ENCODE data around the gene CNST. TPM values are rescaled to one million over a fixed set of nuclear protein-coding genes. Genes with fewer than 3 reads are reported as not detected.

Gene CNST
- total RNA-seq, 1 experiment from 2014 or later = 19.8 TPM

- Mint-ChIP-seq H3K4me1 (no peaks in the 10 kb centered on the region), H3K36me3 (ENCODE audit: insufficient read depth in 1 of 3, low read depth in 3 of 3) (no peaks in the 10 kb centered on the region), H3K9me3 (no peaks in the 10 kb centered on the region), H3K4me3 (no peak overlapping the region), H3K27me3 (ENCODE audit: low read depth) (no peaks in the 10 kb centered on the region), H3K27ac (no peak overlapping the region)
- H2BK15ac ChIP-seq (ENCODE audit: low read depth, low read length) = no peak overlapping the region
- H3K79me2 ChIP-seq (ENCODE audit: insufficient read depth, low read length) = peaks cover 1% of the 10 kb centered on the region; the same call in 1 of the 2 replicates
- no peaks in the 10 kb centered on the region for H3K4me1 ChIP-seq (ENCODE audit: insufficient read depth, low read length)
- no peak for DNase-seq
- H4K8ac ChIP-seq (replicated peaks; ENCODE audit: insufficient read length, low read depth, low read length) = no peak overlapping the region
- no peak overlapping the region for H2AK5ac ChIP-seq (ENCODE audit: insufficient read length, low read length)
- no peaks in the 10 kb centered on the region for H3K23me2 ChIP-seq (ENCODE audit: insufficient read length, low read depth, low read length, poor library complexity, severe bottlenecking)
- no peak overlapping the region for H2BK12ac ChIP-seq (ENCODE audit: insufficient read length, low read depth, low read length)
- no peak overlapping the region for H2BK5ac ChIP-seq (ENCODE audit: insufficient read length, low read length)
- H3K79me1 ChIP-seq (ENCODE audit: insufficient read depth, low read depth, low read length, poor library complexity, severe bottlenecking) = no peaks in the 10 kb centered on the region
- H3K27ac ChIP-seq (ENCODE audit: insufficient read length, low read depth, low read length) = no peak overlapping the region
- H3K14ac ChIP-seq (ENCODE audit: insufficient read depth, low read length) = no peak overlapping the region
- H3T11ph ChIP-seq (ENCODE audit: low read length) = no peak overlapping the region
- H3K4me2 ChIP-seq (ENCODE audit: insufficient read depth, insufficient read length, low read length) = no peak overlapping the region
- H4K5ac ChIP-seq (ENCODE audit: insufficient read length, low read depth, low read length) = no peak overlapping the region
- WGBS (ENCODE audit: extremely low coverage, insufficient read length, low lambda C conversion rate) = no CpG with 5 or more reads among the region's 6 CpGs
- H3K9me3 ChIP-seq (ENCODE audit: control insufficient read depth, low read depth, low read length) = no peaks in the 10 kb centered on the region
- no peak overlapping the region for H3K9ac ChIP-seq (ENCODE audit: extremely low read depth, insufficient read length, low read length)
- H3K27me3 ChIP-seq (ENCODE audit: insufficient read depth, low read length) = no peaks in the 10 kb centered on the region
- no peak overlapping the region for H2BK120ac ChIP-seq (ENCODE audit: low read depth, low read length, poor library complexity, severe bottlenecking)
- TF ChIP-seq CTCF (conservative IDR thresholded peaks at IDR 0.05) = no peak
- no peak overlapping the region for H3K23ac ChIP-seq (ENCODE audit: insufficient read length, low read depth, low read length)
- H3K56ac ChIP-seq (ENCODE audit: insufficient read length, low read depth, low read length) = no peak overlapping the region
- H4K91ac ChIP-seq (ENCODE audit: insufficient read length, low read depth, low read length) = no peak overlapping the region
- no peak overlapping the region for H3K18ac ChIP-seq (ENCODE audit: insufficient read length, low read depth, low read length)
- no peak overlapping the region for H2BK20ac ChIP-seq (ENCODE audit: low read depth, low read length, poor library complexity, severe bottlenecking)
- no peak overlapping the region for H2AFZ ChIP-seq (ENCODE audit: low read length)
- no peak overlapping the region for H3K4ac ChIP-seq (ENCODE audit: low read depth, low read length)
- H4K20me1 ChIP-seq (ENCODE audit: control insufficient read depth, insufficient read depth, insufficient read length) = no peaks in the 10 kb centered on the region
Measured at GRCh38 chr1:246573491-246573890, 7.2 kb downstream of the CNST start.
